IPS-18c (cell line): ENCODE results near the gene TOGARAM2.

ENCODE experiments used
- H3K4me3 ChIP-seq: 2 replicates; pipeline ENCODE4 v1.7.0; 2013; ENCODE audit warnings: low read depth, mild to moderate bottlenecking, low read length, moderate library complexity; ENCODE audit not compliant: insufficient read depth
- H3K9me3 ChIP-seq: one replicate; pipeline ENCODE4 v1.6.1; 2013; ENCODE audit warnings: mild to moderate bottlenecking, low read length, moderate library complexity; ENCODE audit not compliant: control insufficient read depth, insufficient read depth

The TOGARAM2 gene

DNA sequence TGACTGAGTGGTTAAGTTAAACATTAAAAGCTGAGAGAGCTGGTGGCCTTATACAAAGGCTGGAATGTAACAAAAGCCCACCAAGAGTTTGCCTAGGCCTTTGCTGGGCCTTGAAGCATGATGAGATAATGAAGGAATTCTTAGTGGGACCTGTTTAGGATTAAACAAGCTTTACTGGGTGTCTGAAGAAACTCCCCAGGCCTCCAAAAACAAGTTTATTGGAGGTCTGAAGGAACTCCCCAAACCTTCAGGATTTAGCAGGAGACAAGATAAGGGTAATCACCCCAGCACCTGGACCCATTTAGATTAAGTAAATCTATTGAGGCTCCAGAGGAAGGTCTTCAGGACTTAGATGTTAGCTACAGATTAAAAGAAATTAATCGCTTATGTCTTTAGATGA, 74.5 kb downstream of the TOGARAM2 start:
- no peaks in the 10 kb centered on the region for H3K9me3 ChIP-seq
- no peak overlapping the region for H3K4me3 ChIP-seq

DNA sequence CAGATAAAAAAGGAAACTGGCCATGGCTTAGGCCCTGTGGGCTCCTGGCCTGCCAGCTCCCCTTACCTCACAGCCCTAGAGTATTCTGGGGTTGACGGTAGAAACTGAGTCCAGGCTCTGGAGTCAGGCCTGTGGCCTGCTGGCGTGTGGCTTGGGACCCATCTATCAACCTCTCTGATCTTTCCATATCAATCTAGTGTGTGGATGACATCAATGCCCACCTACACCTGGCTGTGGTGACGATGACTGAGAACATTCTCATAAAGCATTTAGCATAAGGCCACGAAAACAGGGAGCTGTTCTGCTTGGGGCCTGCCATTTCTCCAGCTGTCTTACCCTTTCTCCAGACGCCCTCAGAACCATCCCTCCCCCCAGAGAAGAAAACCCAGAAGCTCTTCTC, 75.4 kb downstream of the TOGARAM2 start:
- H3K9me3 ChIP-seq, result no peaks in the 10 kb centered on the region
- no peak overlapping the region for H3K4me3 ChIP-seq

DNA sequence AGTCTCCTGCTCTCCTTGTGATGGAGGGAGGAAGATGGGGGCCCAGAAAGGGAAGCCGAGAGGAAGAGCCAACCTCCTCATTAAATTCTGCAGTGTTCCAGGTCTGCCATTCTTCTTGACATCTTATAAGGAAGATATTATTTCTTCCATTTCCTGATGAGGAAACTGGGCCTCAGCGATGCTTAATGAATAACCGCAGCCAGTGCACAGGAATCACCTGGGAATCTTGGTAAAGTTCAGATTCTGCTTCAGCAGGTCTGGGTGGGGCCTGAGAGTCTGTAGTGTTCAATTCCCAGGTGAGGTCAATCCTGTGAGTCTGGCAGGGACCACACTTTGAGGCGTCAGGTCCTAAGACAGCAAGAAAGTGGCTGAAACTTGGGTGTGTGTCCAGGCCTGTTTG, 75.9 kb downstream of the TOGARAM2 start:
- Histone ChIP-seq H3K4me3 (no peak overlapping the region), H3K9me3 (no peaks in the 10 kb centered on the region)

DNA sequence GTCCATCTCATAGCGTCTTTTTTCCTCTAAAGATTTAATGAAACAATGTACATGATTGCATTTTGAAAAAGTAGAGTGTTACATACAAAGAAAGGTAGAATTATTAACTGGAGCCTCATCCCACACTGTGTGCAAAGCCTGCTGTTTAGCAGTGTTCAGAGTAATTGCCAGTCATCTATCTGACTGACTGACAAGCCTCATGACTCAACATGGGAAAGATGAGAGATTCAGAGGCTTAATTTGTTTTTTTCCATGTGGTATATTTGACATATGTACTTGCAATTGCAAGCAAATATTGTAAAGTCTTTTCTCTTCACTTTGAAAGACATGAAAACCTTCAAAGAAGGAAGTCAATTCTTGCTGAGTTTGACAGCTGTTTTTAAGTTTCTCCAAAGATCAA, 78.5 kb downstream of the TOGARAM2 start:
- no peak overlapping the region for H3K4me3 ChIP-seq
- no peaks in the 10 kb centered on the region for H3K9me3 ChIP-seq

DNA sequence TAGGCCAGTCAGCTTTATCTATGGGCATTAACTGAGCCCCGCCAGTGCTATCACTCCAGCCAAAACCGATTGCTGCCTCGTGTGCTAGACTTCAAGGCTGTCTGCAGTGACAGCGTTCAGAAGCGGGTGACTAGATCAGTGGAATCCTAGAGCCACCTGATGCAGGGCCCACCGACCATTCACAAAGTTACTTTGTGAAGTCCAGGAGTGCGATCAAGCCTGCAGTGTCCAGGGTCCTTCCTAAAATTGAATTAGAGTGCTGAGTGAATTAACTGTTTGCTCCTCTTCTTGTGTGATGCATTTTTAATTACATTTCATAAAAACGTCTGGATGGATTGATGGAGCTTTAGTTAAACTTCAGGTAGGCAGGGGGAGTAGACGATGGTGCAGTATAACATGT, 79.3 kb downstream of the TOGARAM2 start:
- H3K9me3 ChIP-seq, result no peaks in the 10 kb centered on the region
- H3K4me3 ChIP-seq, result no peak overlapping the region

DNA sequence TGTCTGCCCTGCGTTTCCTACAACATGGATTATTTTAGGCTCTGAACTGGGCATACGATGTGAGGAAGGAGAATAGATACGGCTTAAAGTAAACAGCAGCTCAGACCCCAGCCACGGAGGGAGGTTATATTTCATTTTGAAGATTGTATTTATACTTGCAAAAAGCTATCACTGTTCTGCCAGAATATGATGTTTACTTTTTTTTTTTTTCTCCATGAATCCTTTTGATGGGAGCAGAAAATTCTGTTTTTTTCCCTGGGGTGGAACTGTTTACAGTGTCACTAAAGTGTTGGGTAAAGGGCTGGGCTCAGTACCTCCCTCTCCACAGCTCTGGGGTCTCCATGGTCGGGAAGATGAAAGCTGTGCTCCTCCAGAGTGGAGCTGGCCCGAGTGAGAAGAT, 80.1 kb downstream of the TOGARAM2 start:
- H3K9me3 ChIP-seq, result no peaks in the 10 kb centered on the region

DNA sequence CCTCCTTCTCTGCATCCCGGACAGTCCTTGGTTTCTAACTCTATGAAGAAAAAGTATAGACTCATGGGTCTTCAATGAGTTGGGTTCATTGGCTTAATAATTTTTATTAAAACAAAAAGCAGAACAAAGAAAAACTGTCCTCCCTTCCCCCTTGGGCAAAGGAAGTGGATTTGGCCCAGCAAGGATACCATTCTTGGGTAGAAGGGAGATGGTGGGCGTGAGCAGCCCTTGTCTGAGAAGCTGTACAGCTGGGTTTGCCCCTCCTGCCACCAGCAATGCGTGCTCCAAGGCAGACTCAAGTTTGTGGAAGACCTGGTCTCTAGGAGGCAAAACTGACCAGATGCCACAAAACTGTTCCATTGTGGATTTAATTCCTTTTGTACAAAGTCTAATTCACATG, 80.5 kb downstream of the TOGARAM2 start:
- Histone ChIP-seq H3K9me3 (no peaks in the 10 kb centered on the region), H3K4me3 (no peak overlapping the region)

More for the DNA sequence above, 80.1 kb downstream of the TOGARAM2 start:
- no peak overlapping the region for H3K4me3 ChIP-seq

DNA sequence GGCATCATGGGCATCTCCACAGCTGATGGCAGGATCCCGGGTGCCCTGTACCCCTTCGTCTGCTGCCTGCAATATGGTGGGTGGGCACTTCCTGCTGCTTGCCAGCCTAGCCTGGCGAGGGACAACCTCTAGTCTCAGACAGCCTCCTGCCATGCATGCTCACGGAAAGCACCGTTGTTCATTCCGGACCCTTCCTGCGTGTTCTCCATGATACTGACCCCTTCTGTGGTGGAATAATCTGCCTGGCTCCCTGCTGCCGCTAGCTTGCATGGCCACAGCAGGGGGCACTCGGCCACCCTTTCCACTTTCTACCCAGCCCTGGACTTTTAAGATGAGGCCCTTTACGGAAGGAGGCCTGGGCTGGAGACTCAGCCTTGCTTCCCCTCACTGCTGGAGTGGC, 81.3 kb downstream of the TOGARAM2 start:
- Histone ChIP-seq H3K9me3 (no peaks in the 10 kb centered on the region), H3K4me3 (no peak overlapping the region)

DNA sequence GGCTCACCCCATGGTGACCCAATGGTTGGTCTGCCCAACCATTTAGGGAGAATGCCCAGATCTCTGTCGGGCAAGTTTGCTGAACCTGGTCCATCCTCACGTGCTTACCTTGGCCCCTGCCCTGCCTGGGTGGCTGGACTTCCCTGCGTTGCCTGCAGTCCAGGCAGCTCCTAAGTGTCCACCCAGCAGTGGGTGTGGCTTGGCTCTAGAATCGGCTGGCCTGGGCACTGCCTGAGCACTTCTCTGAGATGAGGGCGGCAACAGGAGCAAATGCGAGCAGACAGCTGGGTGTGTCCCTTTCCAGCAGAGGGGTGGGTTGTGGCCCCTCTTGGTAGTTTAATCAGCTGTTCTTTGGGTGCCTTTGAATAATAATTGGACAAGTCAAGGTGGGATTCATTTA, 82.0 kb downstream of the TOGARAM2 start:
- no peak overlapping the region for H3K4me3 ChIP-seq
- H3K9me3 ChIP-seq, result no peaks in the 10 kb centered on the region

DNA sequence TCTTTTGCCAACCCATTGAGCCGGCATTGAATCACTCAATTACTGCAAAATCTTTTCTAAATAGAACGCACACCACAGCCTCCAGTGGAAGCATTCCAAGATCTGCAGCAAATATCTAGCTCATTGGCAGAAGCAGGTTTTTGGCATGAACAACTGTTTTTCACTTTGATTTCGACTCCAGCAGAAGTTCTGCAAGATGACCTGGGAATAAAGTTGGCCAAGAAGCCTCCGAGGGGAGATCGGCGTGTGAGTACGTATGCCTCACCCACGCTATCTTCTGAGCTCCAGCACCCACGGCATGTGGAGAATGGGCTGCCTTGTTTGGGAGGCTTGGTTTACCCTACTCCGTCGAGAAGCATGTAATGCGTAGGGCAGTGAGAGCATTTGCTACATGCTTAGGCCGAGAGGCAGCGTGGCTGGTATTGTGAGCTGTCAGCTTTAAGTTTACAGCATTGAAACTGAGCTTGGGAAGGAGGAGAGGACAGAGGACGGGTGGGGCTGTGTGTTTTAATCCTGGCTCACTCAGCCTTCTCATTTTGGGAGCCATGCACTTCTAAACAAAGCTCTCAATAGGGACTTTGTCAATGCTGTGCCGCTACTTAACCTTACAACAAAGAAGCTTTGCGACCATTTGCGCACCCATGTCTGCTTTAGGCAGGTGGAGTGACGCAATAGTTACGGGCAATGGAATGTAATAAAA, 82.7 kb downstream of the TOGARAM2 start:
- Histone ChIP-seq H3K9me3 (no peaks in the 10 kb centered on the region), H3K4me3 (no peak overlapping the region)

DNA sequence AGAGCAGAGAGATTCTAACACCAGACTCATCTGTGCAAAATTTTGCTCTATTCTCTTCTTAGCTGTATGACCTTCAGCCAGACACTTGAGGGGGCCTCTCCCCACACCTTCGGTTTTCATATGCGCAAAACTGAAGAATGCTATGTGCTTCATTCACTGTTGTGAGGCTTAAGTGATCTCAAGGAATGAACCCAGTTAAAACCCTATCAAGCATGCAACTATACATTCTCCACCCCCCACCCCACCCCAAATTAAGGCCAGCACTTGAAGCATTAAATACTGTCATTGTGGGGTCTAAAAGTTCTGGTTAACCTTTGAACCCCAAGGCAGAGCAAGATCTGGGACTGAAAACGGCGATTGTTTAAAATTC, 83.2 kb downstream of the TOGARAM2 start:
- H3K4me3 ChIP-seq, result no peak overlapping the region
- no peaks in the 10 kb centered on the region for H3K9me3 ChIP-seq

DNA sequence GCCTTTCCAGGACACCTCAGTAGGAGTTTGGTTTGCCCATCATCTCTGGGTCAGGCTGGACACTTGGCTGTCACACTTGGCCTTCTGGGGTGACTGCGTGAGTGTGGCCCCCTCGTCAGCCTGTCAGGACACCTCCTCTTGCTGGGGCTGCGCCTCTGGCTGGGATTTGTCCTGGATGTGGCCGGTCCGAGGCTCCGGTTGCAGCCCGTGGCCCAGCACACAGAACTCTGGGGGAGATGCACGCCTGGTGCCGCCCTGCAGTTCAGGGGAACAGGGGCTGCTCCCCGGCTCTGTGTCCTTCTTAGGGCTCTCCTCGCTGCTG, 83.6 kb downstream of the TOGARAM2 start:
- H3K9me3 ChIP-seq, result no peaks in the 10 kb centered on the region
- no peak overlapping the region for H3K4me3 ChIP-seq

DNA sequence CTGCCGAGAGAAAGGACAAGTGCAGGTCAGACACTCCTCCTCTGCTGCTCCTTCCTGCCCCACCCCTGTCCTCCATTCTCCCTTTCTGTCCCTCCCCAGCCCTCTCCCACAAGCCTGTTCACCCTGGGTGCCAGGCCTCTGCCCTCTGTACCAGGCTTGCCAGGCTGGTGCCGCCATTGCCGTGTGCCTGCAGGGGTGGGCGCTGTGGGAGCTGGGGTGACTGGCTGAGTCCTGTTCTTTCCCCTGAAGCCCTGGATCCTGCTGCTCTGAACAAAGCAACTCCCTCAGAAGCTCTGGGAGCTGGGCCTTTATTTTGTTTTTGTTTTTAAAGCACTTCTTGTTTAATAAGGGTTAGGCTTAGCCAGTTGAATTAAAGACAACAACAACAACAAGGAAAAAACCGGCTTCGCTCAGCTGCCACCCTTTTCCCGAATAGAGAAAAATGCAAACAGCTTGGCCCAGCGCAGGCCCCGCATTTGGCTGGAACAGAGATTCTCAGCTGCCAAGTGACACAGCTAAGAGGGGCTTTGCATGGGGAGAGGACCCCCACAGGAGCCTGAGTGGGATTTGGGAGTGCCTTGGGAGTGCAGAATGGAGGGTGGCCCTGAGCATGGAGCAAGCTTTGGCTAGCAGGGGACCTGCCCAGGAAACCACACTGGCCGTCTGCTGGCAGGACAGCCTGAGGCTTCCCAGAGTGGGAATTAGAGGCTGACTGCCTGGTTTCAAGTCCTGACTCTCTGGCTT, 84.1 kb downstream of the TOGARAM2 start:
- no peak overlapping the region for H3K4me3 ChIP-seq
- no peaks in the 10 kb centered on the region for H3K9me3 ChIP-seq

DNA sequence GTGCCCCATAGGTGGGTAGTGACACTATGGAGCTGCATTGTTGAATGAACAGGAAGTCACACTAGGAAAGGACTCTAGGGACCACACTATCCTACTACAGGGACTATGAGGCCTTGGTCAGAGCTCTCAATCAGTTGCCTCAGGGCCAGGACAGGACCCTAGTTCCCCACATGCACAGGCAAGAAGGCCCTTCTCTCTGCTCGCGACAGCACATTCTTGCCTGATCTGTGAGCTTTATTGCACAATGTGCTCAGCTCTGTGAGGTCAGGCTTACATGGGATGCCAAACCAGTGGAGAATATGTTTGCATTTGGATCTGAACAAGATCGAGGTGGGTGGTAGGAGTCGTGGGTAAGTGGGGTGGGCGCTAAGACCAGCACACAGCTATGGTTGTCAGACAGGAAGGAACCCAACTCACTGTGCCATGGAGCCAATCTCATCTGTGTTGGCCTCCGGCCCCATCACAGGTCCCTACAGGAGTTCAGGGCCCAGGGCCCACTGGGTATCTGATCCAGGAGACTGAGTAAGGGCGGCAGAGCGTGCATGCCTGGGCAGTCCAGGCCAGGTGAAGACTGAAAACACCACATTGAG, 85.3 kb downstream of the TOGARAM2 start:
- no peaks in the 10 kb centered on the region for H3K9me3 ChIP-seq
- H3K4me3 ChIP-seq, result no peak overlapping the region

DNA sequence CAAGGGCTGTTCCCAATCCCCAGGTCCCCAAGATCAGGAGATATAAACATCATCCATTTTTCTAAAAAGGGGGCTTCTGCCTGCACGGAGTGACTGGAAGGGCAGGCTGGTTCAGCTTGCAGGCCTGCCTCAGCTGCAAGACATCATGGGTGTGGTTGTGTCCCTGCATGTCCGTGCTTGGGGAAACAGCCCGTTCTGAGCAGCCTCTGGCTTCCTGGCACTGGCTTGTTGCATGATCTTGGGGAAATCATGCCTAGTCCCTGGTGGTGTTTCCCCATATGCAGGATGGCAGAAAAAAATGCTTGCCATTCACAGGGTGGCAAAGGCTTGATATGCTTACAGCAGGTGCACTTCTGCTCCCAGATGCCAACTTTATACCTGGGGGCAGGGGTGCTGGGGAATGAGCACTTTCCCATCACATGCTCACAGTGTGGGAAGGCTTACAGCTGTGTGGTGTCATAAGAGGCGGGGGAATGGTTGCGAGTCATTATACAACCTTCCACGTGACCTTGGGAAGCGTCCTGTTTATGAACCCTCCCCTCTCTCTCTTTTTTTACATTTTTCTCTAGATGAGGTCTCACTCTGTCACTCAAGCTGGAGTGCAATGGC, 86.0 kb downstream of the TOGARAM2 start:
- no peak overlapping the region for H3K4me3 ChIP-seq
- H3K9me3 ChIP-seq, result no peaks in the 10 kb centered on the region

DNA sequence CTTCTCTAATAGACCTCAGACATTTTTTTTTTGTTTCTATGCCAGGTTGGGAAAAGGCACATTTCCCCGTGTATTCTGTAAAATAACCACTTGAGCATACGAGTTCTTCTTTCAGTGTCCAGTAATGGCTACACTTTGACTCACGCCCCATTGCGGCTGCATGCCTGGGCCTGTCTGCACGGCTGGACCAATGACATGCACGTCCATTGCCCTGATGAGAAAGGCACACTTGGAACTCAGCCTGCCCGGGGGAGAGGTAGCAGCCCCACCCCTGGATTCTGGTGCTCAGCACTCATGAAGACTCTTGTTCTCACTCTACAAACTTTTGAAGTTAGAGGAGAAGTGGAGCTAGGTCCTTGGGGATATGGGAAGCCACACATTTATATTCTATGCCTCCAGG, 87.4 kb downstream of the TOGARAM2 start:
- no peaks in the 10 kb centered on the region for H3K9me3 ChIP-seq
- no peak overlapping the region for H3K4me3 ChIP-seq

DNA sequence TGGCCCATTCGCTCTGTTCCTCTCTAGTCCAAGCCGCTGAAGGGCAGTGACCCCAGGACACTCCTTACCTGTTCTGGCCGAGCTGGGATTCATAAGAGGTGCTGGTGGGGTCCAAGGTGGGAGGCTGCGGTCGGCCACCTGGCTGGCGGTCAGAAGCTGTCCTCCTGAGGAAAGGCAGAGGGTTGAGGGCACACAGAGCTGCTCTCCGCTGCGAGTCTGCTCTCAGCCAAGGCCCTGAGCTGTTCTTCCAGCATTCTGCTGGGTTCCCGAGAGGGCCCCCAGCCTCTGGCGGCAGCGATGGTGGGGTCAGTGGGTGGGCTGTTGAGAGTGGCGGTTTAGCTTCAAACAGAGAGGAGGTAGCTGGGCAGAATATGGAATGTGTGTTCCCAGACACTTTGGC, 89.4 kb downstream of the TOGARAM2 start:
- H3K9me3 ChIP-seq, result no peaks in the 10 kb centered on the region
- H3K4me3 ChIP-seq, result no peak overlapping the region
